Measurements from ENCODE around the gene ENTHD1. TPM values are rescaled to one million over a fixed set of nuclear protein-coding genes. Genes with fewer than 3 reads are reported as not detected.
A peak's percentile ranks its signal among the peaks of the same experiment; 100 is the strongest.

The ENTHD1 gene
- total RNA-seq, 1 experiment from 2014 or later: not detected

GRCh38 chr22:39932918-39933649, 39.5 kb upstream of the ENTHD1 start:
- Mint-ChIP-seq H3K27me3 (ENCODE audit: unreplicated experiment) (peaks cover 57% of the 10 kb centered on the region), H3K4me3 (ENCODE audit: low read depth, unreplicated experiment) (no peak overlapping the region), H3K9me3 (ENCODE audit: low read depth, unreplicated experiment) (no peaks in the 10 kb centered on the region), H3K4me1 (ENCODE audit: low read depth, unreplicated experiment) (no peaks in the 10 kb centered on the region), H3K36me3 (ENCODE audit: insufficient read depth, unreplicated experiment) (no peaks in the 10 kb centered on the region), H3K27ac (ENCODE audit: unreplicated experiment) (no peak overlapping the region)
- DNase-seq: peak; percentile 58
- no TSS peak for BruUV-seq (replicated peaks)
- intact Hi-C loops (cut with micrococcal nuclease; ENCODE audit: unreplicated experiment): loop anchor here (1.0 to 10.0 kb wide), 2 partner anchors 91 to 388 kb away; no protein-coding TSS in a partner anchor
- CTCF ChIA-PET: interaction anchor here (0.6 to 1.7 kb wide), 9 partner anchors 12 to 329 kb away, joined by 3 to 5 read pairs (median 3); no protein-coding TSS in a partner anchor
- peak; percentile 83 for TF ChIP-seq CTCF (IDR thresholded peaks at IDR 0.05; ENCODE audit: unreplicated experiment)

DNA sequence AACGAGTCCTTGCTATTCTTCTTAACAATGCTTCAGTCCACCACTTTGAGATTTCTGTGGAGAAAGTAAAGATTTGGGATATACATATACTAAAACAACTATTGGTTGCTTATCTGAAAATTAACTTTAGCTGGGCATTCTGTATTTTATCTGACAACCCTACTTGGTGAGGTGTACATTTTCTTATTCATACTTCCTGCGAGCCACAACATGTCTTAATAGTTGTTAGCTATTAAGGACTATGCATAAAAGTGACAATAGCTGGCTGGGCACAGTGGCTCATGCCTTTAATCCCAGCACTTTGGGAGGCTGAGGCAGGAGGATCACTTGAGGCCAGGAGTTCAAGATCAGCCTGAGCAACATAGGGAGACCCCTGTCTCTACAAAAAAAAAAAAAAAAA, 38.6 kb upstream of the ENTHD1 start:
- H3K4me3 Mint-ChIP-seq (ENCODE audit: low read depth, unreplicated experiment): no peak overlapping the region
- peaks cover 47% of the 10 kb centered on the region for H3K27me3 Mint-ChIP-seq (ENCODE audit: unreplicated experiment)
- intact Hi-C loops (cut with micrococcal nuclease; ENCODE audit: unreplicated experiment): loop anchor here (1.0 to 10.0 kb wide), 2 partner anchors 92 to 387 kb away; no protein-coding TSS in a partner anchor
- no peak overlapping the region for H3K27ac Mint-ChIP-seq (ENCODE audit: unreplicated experiment)
- no peaks in the 10 kb centered on the region for H3K36me3 Mint-ChIP-seq (ENCODE audit: insufficient read depth, unreplicated experiment)
- no peak for DNase-seq
- no peak for TF ChIP-seq CTCF (IDR thresholded peaks at IDR 0.05; ENCODE audit: unreplicated experiment)
- BruUV-seq (replicated peaks): no TSS peak
- H3K4me1 Mint-ChIP-seq (ENCODE audit: low read depth, unreplicated experiment): no peaks in the 10 kb centered on the region
- H3K9me3 Mint-ChIP-seq (ENCODE audit: low read depth, unreplicated experiment): no peaks in the 10 kb centered on the region
- CTCF ChIA-PET: interaction anchor here (0.6 to 1.7 kb wide), 7 partner anchors 13 to 215 kb away, joined by 3 to 5 read pairs (median 4); no protein-coding TSS in a partner anchor

DNA sequence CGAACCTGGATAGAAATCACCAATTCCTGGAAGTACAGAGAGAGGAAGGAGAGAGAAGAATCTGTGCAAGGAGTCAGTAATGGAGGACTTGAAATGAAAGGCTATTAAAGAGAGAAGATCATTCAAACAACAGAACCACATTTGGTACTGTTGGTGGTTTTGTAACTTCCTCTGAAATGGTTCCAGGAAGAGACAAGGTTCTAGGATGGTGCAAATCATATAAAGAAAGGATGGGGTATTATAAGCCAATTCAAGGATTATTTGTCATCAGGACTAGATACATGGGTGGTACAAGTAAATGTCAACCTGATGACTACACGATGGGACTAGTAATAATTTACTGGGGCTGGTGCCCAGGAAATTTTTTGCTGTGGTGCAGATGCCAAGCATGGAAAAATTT, 37.7 kb upstream of the ENTHD1 start:
- TF ChIP-seq CTCF (IDR thresholded peaks at IDR 0.05; ENCODE audit: unreplicated experiment): no peak
- BruUV-seq (replicated peaks): no TSS peak
- intact Hi-C loops (cut with micrococcal nuclease; ENCODE audit: unreplicated experiment): loop anchor here (10.0 kb wide), 1 partner anchor 386 kb away; no protein-coding TSS in a partner anchor
- no peak overlapping the region for H3K4me3 Mint-ChIP-seq (ENCODE audit: low read depth, unreplicated experiment)
- H3K4me1 Mint-ChIP-seq (ENCODE audit: low read depth, unreplicated experiment): no peaks in the 10 kb centered on the region
- H3K36me3 Mint-ChIP-seq (ENCODE audit: insufficient read depth, unreplicated experiment): no peaks in the 10 kb centered on the region
- no peak for DNase-seq
- peaks cover 44% of the 10 kb centered on the region for H3K27me3 Mint-ChIP-seq (ENCODE audit: unreplicated experiment)
- no peaks in the 10 kb centered on the region for H3K9me3 Mint-ChIP-seq (ENCODE audit: low read depth, unreplicated experiment)
- H3K27ac Mint-ChIP-seq (ENCODE audit: unreplicated experiment): no peak overlapping the region
- CTCF ChIA-PET: interaction anchor here (0.5 to 1.7 kb wide), 2 partner anchors 23 to 68 kb away, joined by 3 to 4 read pairs; no protein-coding TSS in a partner anchor

- Mint-ChIP-seq H3K27me3 (ENCODE audit: unreplicated experiment) (peaks cover 44% of the 10 kb centered on the region), H3K4me1 (ENCODE audit: low read depth, unreplicated experiment) (no peaks in the 10 kb centered on the region), H3K27ac (ENCODE audit: unreplicated experiment) (no peak overlapping the region), H3K4me3 (ENCODE audit: low read depth, unreplicated experiment) (no peak overlapping the region), H3K9me3 (ENCODE audit: low read depth, unreplicated experiment) (no peaks in the 10 kb centered on the region), H3K36me3 (ENCODE audit: insufficient read depth, unreplicated experiment) (no peaks in the 10 kb centered on the region)
- intact Hi-C loops (cut with micrococcal nuclease; ENCODE audit: unreplicated experiment): no loop called here
- DNase-seq: no peak
- CTCF ChIA-PET: interaction anchor here (1.4 kb wide), 1 partner anchor 96 kb away, joined by 3 read pairs; no protein-coding TSS in a partner anchor
- no peak for TF ChIP-seq CTCF (IDR thresholded peaks at IDR 0.05; ENCODE audit: unreplicated experiment)
- BruUV-seq (replicated peaks): no TSS peak
Measured at GRCh38 chr22:39928536-39929520, 35.3 kb upstream of the ENTHD1 start.

Measured in Calu3 (cell line).